Left renal pelvis (tissue), 4 donors: ENCODE measurements around the gene PARVB. TPM values are rescaled to one million over a fixed set of nuclear protein-coding genes. Genes with fewer than 3 reads are reported as not detected.
"Not testable (repeated sequence)": the region's sequence is repeated elsewhere in the genome, so short reads cannot be mapped to it uniquely, and the experiment has no call there.

ENCODE experiments used
- DNase-seq, 4 donors: peaks; one replicate each; pipeline ENCODE4 v3.0.0-alpha.2; 2013; ENCODE audit warnings: low read depth in 4 of 4, low spot score in 3 of 4
- polyA plus RNA-seq, 4 donors: library from polyadenylated mRNA; unstranded; fragments of 120-200 nt; gene quantifications; one replicate each; pipeline ENCODE4 v1.2.1, GENCODE V29; 2013; ENCODE audit not compliant: insufficient read length in 4 of 4

Gene PARVB
- polyA plus RNA-seq, 4 donors: 14.6 to 24.2 (median 20.2) TPM

GRCh38 chr22:44098966-44099530 lies 74.9 kb downstream of the PARVB start:
- no peak for DNase-seq

GRCh38 chr22:44099696-44100095 lies 75.6 kb downstream of the PARVB start:
- DNase-seq: no peak

GRCh38 chr22:44100411-44100810 lies 76.3 kb downstream of the PARVB start:
- no peak for DNase-seq

GRCh38 chr22:44102121-44102520 lies 78.0 kb downstream of the PARVB start:
- DNase-seq: no peak

GRCh38 chr22:44102856-44103255 lies 78.8 kb downstream of the PARVB start:
- no peak for DNase-seq

GRCh38 chr22:44103735-44104480 lies 79.8 kb downstream of the PARVB start:
- no peak for DNase-seq

GRCh38 chr22:44107340-44107739 lies 83.2 kb downstream of the PARVB start:
- no peak for DNase-seq

- no peak for DNase-seq
Observed at GRCh38 chr22:44108076-44108475, 84.0 kb downstream of the PARVB start.

- DNase-seq: no peak
Observed at GRCh38 chr22:44108806-44109385, 84.8 kb downstream of the PARVB start.

GRCh38 chr22:44109416-44109815 lies 85.3 kb downstream of the PARVB start:
- no peak for DNase-seq

GRCh38 chr22:44110656-44111055 lies 86.6 kb downstream of the PARVB start:
- DNase-seq: not testable (repeated sequence)

GRCh38 chr22:44111562-44112155 lies 87.6 kb downstream of the PARVB start:
- DNase-seq: no peak

GRCh38 chr22:44112191-44112590 lies 88.1 kb downstream of the PARVB start:
- DNase-seq: no peak

- no peak for DNase-seq
Observed at GRCh38 chr22:44116331-44116730, 92.2 kb downstream of the PARVB start.

- no peak for DNase-seq
Observed at GRCh38 chr22:44116755-44117684, 92.9 kb downstream of the PARVB start.

- DNase-seq: no peak
Observed at GRCh38 chr22:44117746-44118145, 93.6 kb downstream of the PARVB start.

GRCh38 chr22:44118645-44119315 lies 94.7 kb downstream of the PARVB start:
- no peak for DNase-seq

GRCh38 chr22:44119669-44120313 lies 95.7 kb downstream of the PARVB start:
- DNase-seq: no peak

- DNase-seq: no peak
Observed at GRCh38 chr22:44120314-44120704, 96.2 kb downstream of the PARVB start.

- no peak for DNase-seq
Observed at GRCh38 chr22:44125421-44125820, 101.3 kb downstream of the PARVB start.
